MM.1S (cell line): ENCODE measurements around the gene OCRL.

Experiments
- DNase-seq: peaks from one replicate; pipeline ENCODE4 v3.0.0-alpha.2; 2015
- H2AFZ ChIP-seq: fragments of 300-600 bp; sonication (generic); 2 replicates; pipeline ENCODE4 v1.6.0; 2016; ENCODE audit warnings: antibody characterized with exemption, low read length
- H3F3A ChIP-seq: fragments of 300-600 bp; sonication (generic); 2 replicates; pipeline ENCODE4 v1.6.1; 2016; ENCODE audit warnings: mild to moderate bottlenecking, antibody characterized with exemption, low read length, moderate library complexity, mixed read lengths; ENCODE audit not compliant: insufficient read depth
- H3K27ac ChIP-seq: fragments of 300-600 bp; sonication (generic); 2 replicates; pipeline ENCODE4 v1.5.1; 2016; ENCODE audit warnings: mild to moderate bottlenecking, low read length
- H3K27me3 ChIP-seq: fragments of 300-600 bp; sonication (generic); replicated peaks from 2 replicates; pipeline ENCODE4 v1.6.0; 2016; ENCODE audit warnings: low read length; ENCODE audit not compliant: insufficient read depth
- H3K36me3 ChIP-seq: fragments of 300-600 bp; sonication (generic); replicated peaks from 2 replicates; pipeline ENCODE4 v1.6.1; 2016; ENCODE audit warnings: mild to moderate bottlenecking, low read length, mixed read lengths; ENCODE audit not compliant: insufficient read depth
- H3K4me1 ChIP-seq: fragments of 300-600 bp; sonication (generic); 2 replicates; pipeline ENCODE4 v1.6.1; 2016; ENCODE audit warnings: low read length, mixed read lengths
- H3K4me2 ChIP-seq: fragments of 300-600 bp; sonication (generic); 2 replicates; pipeline ENCODE4 v1.6.0; 2016; ENCODE audit warnings: low read depth, low read length
- H3K4me3 ChIP-seq: fragments of 300-600 bp; sonication (generic); 2 replicates; pipeline ENCODE4 v1.5.1; 2016; ENCODE audit warnings: low read length, mixed read lengths
- H3K79me2 ChIP-seq: fragments of 300-600 bp; sonication (generic); 2 replicates; pipeline ENCODE4 v1.6.1; 2016; ENCODE audit warnings: mixed run types, low read length, mixed read lengths
- H3K9ac ChIP-seq: fragments of 300-600 bp; sonication (generic); 2 replicates; pipeline ENCODE4 v1.6.1; 2016; ENCODE audit warnings: low read length, mixed read lengths
- H3K9me2 ChIP-seq: fragments of 300-600 bp; sonication (generic); replicated peaks from 2 replicates; pipeline ENCODE4 v1.6.1; 2016; ENCODE audit warnings: mild to moderate bottlenecking, low read length, mixed read lengths; ENCODE audit not compliant: insufficient read depth
- H3K9me3 ChIP-seq: fragments of 300-600 bp; sonication (generic); replicated peaks from 2 replicates; pipeline ENCODE4 v1.6.1; 2016; ENCODE audit warnings: mild to moderate bottlenecking, low read length, mixed read lengths; ENCODE audit not compliant: insufficient read depth
- H4K20me1 ChIP-seq: fragments of 300-600 bp; sonication (generic); 2 replicates; pipeline ENCODE4 v1.6.1; 2016; ENCODE audit warnings: mild to moderate bottlenecking, low read length, moderate library complexity, mixed read lengths; ENCODE audit not compliant: insufficient read depth
- CTCF ChIP-seq: fragments of 300-600 bp; sonication (generic); IDR thresholded peaks from 2 replicates; pipeline ENCODE4 v1.5.1; 2016; ENCODE audit warnings: antibody characterized with exemption, low read length, mixed read lengths
- EZH2 ChIP-seq: fragments of 300-600 bp; sonication (generic); optimal IDR thresholded peaks from 2 replicates; pipeline ENCODE3; 2017; ENCODE audit warnings: low read depth, mild to moderate bottlenecking, antibody characterized with exemption, low read length, mixed read lengths
- EZH2phosphoT487 ChIP-seq: fragments of 300-600 bp; sonication (generic); IDR thresholded peaks from 2 replicates; pipeline ENCODE4 v1.6.1; 2018; ENCODE audit warnings: antibody characterized with exemption, low read length

The OCRL gene

GRCh38 chrX:129608496-129608895 is 68.4 kb downstream of the OCRL start:
- Histone ChIP-seq H3F3A (no peaks in the 10 kb centered on the region), H3K36me3 (no peaks in the 10 kb centered on the region), H3K79me2 (no peaks in the 10 kb centered on the region), H3K4me3 (no peak overlapping the region), H3K4me2 (no peak overlapping the region), H3K9me3 (no peaks in the 10 kb centered on the region), H3K27me3 (no peaks in the 10 kb centered on the region), H3K4me1 (peaks cover 7% of the 10 kb centered on the region), H3K9me2 (no peaks in the 10 kb centered on the region), H3K27ac (no peak overlapping the region), H2AFZ (no peak overlapping the region), H4K20me1 (no peaks in the 10 kb centered on the region), H3K9ac (no peak overlapping the region)
- TF ChIP-seq EZH2phosphoT487 = no peak
- no peak for TF ChIP-seq CTCF
- no peak for TF ChIP-seq EZH2
- no peak for DNase-seq

GRCh38 chrX:129609395-129609794 is 69.3 kb downstream of the OCRL start:
- Histone ChIP-seq H3K9me2 (no peaks in the 10 kb centered on the region), H3K4me1 (peaks cover 10% of the 10 kb centered on the region), H3K9ac (no peak overlapping the region), H3F3A (no peaks in the 10 kb centered on the region), H3K79me2 (no peaks in the 10 kb centered on the region), H3K27me3 (no peaks in the 10 kb centered on the region), H4K20me1 (no peaks in the 10 kb centered on the region), H3K9me3 (no peaks in the 10 kb centered on the region), H3K36me3 (no peaks in the 10 kb centered on the region), H3K4me3 (no peak overlapping the region), H2AFZ (no peak overlapping the region), H3K27ac (no peak overlapping the region), H3K4me2 (no peak overlapping the region)
- DNase-seq = no peak
- TF ChIP-seq CTCF = peak; percentile 28
- no peak for TF ChIP-seq EZH2phosphoT487

GRCh38 chrX:129612396-129612795 is 72.3 kb downstream of the OCRL start:
- no peak for DNase-seq
- no peak overlapping the region for H3K27ac ChIP-seq
- H4K20me1 ChIP-seq = no peaks in the 10 kb centered on the region
- no peaks in the 10 kb centered on the region for H3K9me3 ChIP-seq
- H3K27me3 ChIP-seq = no peaks in the 10 kb centered on the region
- TF ChIP-seq CTCF (no peak), EZH2phosphoT487 (no peak), EZH2 (no peak)
- H2AFZ ChIP-seq = no peak overlapping the region
- H3K9me2 ChIP-seq = no peaks in the 10 kb centered on the region
- H3K4me1 ChIP-seq = peaks cover 6% of the 10 kb centered on the region
- H3K36me3 ChIP-seq = no peaks in the 10 kb centered on the region
- no peak overlapping the region for H3K4me3 ChIP-seq
- no peaks in the 10 kb centered on the region for H3F3A ChIP-seq
- no peaks in the 10 kb centered on the region for H3K79me2 ChIP-seq
- H3K4me2 ChIP-seq = no peak overlapping the region
- H3K9ac ChIP-seq = no peak overlapping the region

GRCh38 chrX:129613596-129613995 is 73.5 kb downstream of the OCRL start:
- H3K4me2 ChIP-seq = no peak overlapping the region
- no peak for DNase-seq
- H3K4me3 ChIP-seq = no peak overlapping the region
- H2AFZ ChIP-seq = no peak overlapping the region
- no peak overlapping the region for H3K27ac ChIP-seq
- no peaks in the 10 kb centered on the region for H3F3A ChIP-seq
- H3K79me2 ChIP-seq = no peaks in the 10 kb centered on the region
- H3K4me1 ChIP-seq = peaks cover 6% of the 10 kb centered on the region
- no peak overlapping the region for H3K9ac ChIP-seq
- no peaks in the 10 kb centered on the region for H3K9me3 ChIP-seq
- no peaks in the 10 kb centered on the region for H3K36me3 ChIP-seq
- H4K20me1 ChIP-seq = no peaks in the 10 kb centered on the region
- H3K27me3 ChIP-seq = no peaks in the 10 kb centered on the region
- TF ChIP-seq EZH2 = no peak
- no peak for TF ChIP-seq EZH2phosphoT487
- no peak for TF ChIP-seq CTCF
- H3K9me2 ChIP-seq = no peaks in the 10 kb centered on the region
